K562 (cell line): ENCODE data around the gene PLCB3. TPM values are rescaled to one million over a fixed set of nuclear protein-coding genes. Genes with fewer than 3 reads are reported as not detected.

ENCODE experiments used
- DPF2 ChIP-seq: fragments of 450-650 bp; IDR thresholded peaks from 2 replicates; pipeline ENCODE4 v1.6.1; 2016
- ESRRA ChIP-seq: fragments of 450-650 bp; IDR thresholded peaks from 2 replicates; pipeline ENCODE4 v1.6.1; 2014; ENCODE audit warnings: low read depth, mild to moderate bottlenecking, moderate library complexity, borderline replicate concordance
- KLF13 ChIP-seq: fragments of 450-650 bp; IDR thresholded peaks from 2 replicates; pipeline ENCODE4 v1.6.1; 2016; ENCODE audit warnings: missing genetic modification characterization, low read depth, mild to moderate bottlenecking, missing compliant biosample characterization, moderate library complexity, borderline replicate concordance
- MTA3 ChIP-seq: fragments of 450-650 bp; formaldehyde crosslinking; IDR thresholded peaks from 2 replicates; pipeline ENCODE4 v1.6.1; 2017; ENCODE audit warnings: mild to moderate bottlenecking, borderline replicate concordance
- PTBP1 ChIP-seq: fragments of 200-400 bp; formaldehyde crosslinking; IDR thresholded peaks from 2 replicates; pipeline ENCODE4 v1.6.1; 2017; ENCODE audit warnings: low read depth, low read length
- RFX5 ChIP-seq: IDR thresholded peaks from 2 replicates; pipeline ENCODE4 v1.6.1; 2011; ENCODE audit warnings: low read depth, mild to moderate bottlenecking, improper control_type of control experiment, low read length
- RNF2 ChIP-seq: sonication (generic); IDR thresholded peaks from 2 replicates; pipeline ENCODE4 v1.6.1; 2016
- SLC30A9 ChIP-seq: fragments of 250-450 bp; sonication (Bioruptor Pico); IDR thresholded peaks from 2 replicates; pipeline ENCODE4 v1.8.0; 2022; ENCODE audit warnings: mild to moderate bottlenecking, moderate library complexity
- ZNF212 ChIP-seq: fragments of 450-650 bp; formaldehyde crosslinking; IDR thresholded peaks from 2 replicates; pipeline ENCODE4 v1.4.0; 2020; ENCODE audit warnings: mild to moderate bottlenecking
- polyA plus RNA-seq, 8 experiments: library from polyadenylated mRNA; depleted of rRNA in 4 of 8; stranded (reverse) in 5 of 8; unstranded in 3 of 8; fragments of >200 nt; fragmentation: Nextera tagmentation in 2 of 8; fragmentation: Illumina TruSeq in 1 of 8; extraction: Ambion mirVana in 2 of 8; extraction: Trizol in 1 of 8; gene quantifications; 2 replicates each; pipeline versions ENCODE4 v1.2.1 to v1.2.3, GENCODE V29; 2011 to 2014; ENCODE audit warnings: inconsistent platforms in 1 of 8, missing spikeins in 1 of 8
- total RNA-seq, 7 experiments: library from RNA; depleted of rRNA in 6 of 7; stranded (reverse); fragments of >200 nt in 6 of 7; fragmentation: Illumina TruSeq in 2 of 7; extraction: Trizol in 2 of 7; gene quantifications; 2 replicates each; pipeline versions ENCODE4 v1.2.1 to v1.2.3, GENCODE V29; 2011 to 2021; ENCODE audit warnings: low replicate concordance in 1 of 7
- TF ChIP-seq, protein P1 (sequence below), 3 experiments: fragments of 200-800 bp in 1 of 3; sonication (Bioruptor generic) in 1 of 3; sonication (generic) in 1 of 3; formaldehyde crosslinking in 1 of 3; IDR thresholded peaks; 2 replicates each; pipeline versions ENCODE4 v1.6.1 to v1.8.0; 2016 to 2022; ENCODE audit warnings: mild to moderate bottlenecking in 2 of 3, missing compliant biosample characterization in 2 of 3, missing genetic modification characterization in 2 of 3, missing genetic modification reagents in 1 of 3
- TF ChIP-seq, protein P2 (sequence below): fragments of 250-450 bp; sonication (Bioruptor Pico); IDR thresholded peaks from 2 replicates; pipeline ENCODE4 v1.8.0; 2021; ENCODE audit warnings: borderline replicate concordance, mild to moderate bottlenecking, moderate library complexity; ENCODE audit not compliant: poor library complexity, severe bottlenecking
- TF ChIP-seq, protein P3 (sequence below): IDR thresholded peaks from 2 replicates; pipeline ENCODE4 v1.6.1; 2014; ENCODE audit warnings: antibody characterized with exemption
- TF ChIP-seq, protein P4 (sequence below): fragments of 200-600 bp; sonication (generic); IDR thresholded peaks from one replicate; pipeline ENCODE4 v1.6.1; 2012; ENCODE audit warnings: mild to moderate bottlenecking, low read depth, low read length, inconsistent platforms

The PLCB3 gene
- total and polyA plus RNA-seq, 9 of the 15 experiments (the other 6 are each of a cell fraction or from before 2014, with no cell fraction given), result 0.31 to 44.8 (median 14.6) TPM

DNA sequence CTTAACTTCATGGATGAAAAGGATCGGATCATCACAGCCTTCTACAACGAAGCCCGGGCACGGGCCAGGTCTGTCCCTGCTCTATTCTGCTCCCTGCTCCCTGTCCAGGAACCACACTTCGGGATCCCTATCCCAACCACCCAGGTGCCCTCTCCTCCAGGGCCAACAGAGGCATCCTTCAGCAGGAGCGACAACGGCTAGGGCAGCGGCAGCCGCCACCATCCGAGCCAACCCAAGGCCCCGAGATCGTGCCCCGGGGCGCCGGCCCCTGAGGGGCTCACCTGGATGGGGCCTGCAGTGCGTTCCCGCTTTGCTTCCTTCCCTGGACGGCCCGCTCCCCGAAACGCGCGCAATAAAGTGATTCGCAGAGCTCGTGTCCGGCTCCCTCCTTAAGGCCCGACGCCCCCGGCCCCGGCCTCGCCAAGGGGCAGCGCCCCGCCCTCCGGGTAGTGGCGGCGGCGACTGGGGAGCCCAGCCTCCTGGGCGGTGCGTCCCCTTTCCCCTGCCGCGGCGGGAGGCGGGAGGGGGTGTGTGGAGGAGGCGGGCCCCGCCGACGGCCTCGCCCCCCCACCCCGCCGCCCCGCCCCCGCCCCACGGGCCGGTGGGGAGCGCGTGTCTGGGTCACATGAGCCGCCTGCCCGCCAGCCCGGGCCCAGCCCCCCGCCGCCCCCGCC, 17.3 kb upstream of the PLCB3 start, which contains the start of gene VEGFB (continued):
- TF ChIP-seq, protein P1, sequence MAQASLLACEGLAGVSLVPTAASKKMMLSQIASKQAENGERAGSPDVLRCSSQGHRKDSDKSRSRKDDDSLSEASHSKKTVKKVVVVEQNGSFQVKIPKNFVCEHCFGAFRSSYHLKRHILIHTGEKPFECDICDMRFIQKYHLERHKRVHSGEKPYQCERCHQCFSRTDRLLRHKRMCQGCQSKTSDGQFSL (CRISPR knock-in tag; IDR thresholded peaks at IDR 0.05), result peak; percentile 40; the same call in 1 of the 2 replicates
- TF ChIP-seq, protein P1 (tag; IDR thresholded peaks at IDR 0.05), result peak in 1 of 2 experiments; percentile 87; a peak in 2 of 4 replicates
- TF ChIP-seq, protein P2, sequence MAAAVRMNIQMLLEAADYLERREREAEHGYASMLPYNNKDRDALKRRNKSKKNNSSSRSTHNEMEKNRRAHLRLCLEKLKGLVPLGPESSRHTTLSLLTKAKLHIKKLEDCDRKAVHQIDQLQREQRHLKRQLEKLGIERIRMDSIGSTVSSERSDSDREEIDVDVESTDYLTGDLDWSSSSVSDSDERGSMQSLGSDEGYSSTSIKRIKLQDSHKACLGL (CRISPR knock-in tag), result no peak
- TF ChIP-seq RNF2, result no peak
- 0 out of 2 replicates have a peak, but pooled peaks have one; percentile 29 for TF ChIP-seq KLF13 (tag)
- no peak for TF ChIP-seq ESRRA
- TF ChIP-seq RFX5, result no peak
- TF ChIP-seq DPF2, result no peak
- TF ChIP-seq MTA3, result peak; percentile 55; the same call in 1 of the 2 replicates
- no peak for TF ChIP-seq ZNF212
- TF ChIP-seq, protein P3, sequence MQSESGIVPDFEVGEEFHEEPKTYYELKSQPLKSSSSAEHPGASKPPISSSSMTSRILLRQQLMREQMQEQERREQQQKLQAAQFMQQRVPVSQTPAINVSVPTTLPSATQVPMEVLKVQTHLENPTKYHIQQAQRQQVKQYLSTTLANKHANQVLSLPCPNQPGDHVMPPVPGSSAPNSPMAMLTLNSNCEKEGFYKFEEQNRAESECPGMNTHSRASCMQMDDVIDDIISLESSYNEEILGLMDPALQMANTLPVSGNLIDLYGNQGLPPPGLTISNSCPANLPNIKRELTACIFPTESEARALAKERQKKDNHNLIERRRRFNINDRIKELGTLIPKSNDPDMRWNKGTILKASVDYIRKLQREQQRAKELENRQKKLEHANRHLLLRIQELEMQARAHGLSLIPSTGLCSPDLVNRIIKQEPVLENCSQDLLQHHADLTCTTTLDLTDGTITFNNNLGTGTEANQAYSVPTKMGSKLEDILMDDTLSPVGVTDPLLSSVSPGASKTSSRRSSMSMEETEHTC, result no peak
- TF ChIP-seq PTBP1, result no peak
- TF ChIP-seq, protein P4, sequence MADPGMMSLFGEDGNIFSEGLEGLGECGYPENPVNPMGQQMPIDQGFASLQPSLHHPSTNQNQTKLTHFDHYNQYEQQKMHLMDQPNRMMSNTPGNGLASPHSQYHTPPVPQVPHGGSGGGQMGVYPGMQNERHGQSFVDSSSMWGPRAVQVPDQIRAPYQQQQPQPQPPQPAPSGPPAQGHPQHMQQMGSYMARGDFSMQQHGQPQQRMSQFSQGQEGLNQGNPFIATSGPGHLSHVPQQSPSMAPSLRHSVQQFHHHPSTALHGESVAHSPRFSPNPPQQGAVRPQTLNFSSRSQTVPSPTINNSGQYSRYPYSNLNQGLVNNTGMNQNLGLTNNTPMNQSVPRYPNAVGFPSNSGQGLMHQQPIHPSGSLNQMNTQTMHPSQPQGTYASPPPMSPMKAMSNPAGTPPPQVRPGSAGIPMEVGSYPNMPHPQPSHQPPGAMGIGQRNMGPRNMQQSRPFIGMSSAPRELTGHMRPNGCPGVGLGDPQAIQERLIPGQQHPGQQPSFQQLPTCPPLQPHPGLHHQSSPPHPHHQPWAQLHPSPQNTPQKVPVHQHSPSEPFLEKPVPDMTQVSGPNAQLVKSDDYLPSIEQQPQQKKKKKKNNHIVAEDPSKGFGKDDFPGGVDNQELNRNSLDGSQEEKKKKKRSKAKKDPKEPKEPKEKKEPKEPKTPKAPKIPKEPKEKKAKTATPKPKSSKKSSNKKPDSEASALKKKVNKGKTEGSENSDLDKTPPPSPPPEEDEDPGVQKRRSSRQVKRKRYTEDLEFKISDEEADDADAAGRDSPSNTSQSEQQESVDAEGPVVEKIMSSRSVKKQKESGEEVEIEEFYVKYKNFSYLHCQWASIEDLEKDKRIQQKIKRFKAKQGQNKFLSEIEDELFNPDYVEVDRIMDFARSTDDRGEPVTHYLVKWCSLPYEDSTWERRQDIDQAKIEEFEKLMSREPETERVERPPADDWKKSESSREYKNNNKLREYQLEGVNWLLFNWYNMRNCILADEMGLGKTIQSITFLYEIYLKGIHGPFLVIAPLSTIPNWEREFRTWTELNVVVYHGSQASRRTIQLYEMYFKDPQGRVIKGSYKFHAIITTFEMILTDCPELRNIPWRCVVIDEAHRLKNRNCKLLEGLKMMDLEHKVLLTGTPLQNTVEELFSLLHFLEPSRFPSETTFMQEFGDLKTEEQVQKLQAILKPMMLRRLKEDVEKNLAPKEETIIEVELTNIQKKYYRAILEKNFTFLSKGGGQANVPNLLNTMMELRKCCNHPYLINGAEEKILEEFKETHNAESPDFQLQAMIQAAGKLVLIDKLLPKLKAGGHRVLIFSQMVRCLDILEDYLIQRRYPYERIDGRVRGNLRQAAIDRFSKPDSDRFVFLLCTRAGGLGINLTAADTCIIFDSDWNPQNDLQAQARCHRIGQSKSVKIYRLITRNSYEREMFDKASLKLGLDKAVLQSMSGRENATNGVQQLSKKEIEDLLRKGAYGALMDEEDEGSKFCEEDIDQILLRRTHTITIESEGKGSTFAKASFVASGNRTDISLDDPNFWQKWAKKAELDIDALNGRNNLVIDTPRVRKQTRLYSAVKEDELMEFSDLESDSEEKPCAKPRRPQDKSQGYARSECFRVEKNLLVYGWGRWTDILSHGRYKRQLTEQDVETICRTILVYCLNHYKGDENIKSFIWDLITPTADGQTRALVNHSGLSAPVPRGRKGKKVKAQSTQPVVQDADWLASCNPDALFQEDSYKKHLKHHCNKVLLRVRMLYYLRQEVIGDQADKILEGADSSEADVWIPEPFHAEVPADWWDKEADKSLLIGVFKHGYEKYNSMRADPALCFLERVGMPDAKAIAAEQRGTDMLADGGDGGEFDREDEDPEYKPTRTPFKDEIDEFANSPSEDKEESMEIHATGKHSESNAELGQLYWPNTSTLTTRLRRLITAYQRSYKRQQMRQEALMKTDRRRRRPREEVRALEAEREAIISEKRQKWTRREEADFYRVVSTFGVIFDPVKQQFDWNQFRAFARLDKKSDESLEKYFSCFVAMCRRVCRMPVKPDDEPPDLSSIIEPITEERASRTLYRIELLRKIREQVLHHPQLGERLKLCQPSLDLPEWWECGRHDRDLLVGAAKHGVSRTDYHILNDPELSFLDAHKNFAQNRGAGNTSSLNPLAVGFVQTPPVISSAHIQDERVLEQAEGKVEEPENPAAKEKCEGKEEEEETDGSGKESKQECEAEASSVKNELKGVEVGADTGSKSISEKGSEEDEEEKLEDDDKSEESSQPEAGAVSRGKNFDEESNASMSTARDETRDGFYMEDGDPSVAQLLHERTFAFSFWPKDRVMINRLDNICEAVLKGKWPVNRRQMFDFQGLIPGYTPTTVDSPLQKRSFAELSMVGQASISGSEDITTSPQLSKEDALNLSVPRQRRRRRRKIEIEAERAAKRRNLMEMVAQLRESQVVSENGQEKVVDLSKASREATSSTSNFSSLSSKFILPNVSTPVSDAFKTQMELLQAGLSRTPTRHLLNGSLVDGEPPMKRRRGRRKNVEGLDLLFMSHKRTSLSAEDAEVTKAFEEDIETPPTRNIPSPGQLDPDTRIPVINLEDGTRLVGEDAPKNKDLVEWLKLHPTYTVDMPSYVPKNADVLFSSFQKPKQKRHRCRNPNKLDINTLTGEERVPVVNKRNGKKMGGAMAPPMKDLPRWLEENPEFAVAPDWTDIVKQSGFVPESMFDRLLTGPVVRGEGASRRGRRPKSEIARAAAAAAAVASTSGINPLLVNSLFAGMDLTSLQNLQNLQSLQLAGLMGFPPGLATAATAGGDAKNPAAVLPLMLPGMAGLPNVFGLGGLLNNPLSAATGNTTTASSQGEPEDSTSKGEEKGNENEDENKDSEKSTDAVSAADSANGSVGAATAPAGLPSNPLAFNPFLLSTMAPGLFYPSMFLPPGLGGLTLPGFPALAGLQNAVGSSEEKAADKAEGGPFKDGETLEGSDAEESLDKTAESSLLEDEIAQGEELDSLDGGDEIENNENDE, result no peak
- TF ChIP-seq SLC30A9 (CRISPR knock-in tag), result no peak
